ENCODE data around the gene HLF.

The HLF gene

DNA sequence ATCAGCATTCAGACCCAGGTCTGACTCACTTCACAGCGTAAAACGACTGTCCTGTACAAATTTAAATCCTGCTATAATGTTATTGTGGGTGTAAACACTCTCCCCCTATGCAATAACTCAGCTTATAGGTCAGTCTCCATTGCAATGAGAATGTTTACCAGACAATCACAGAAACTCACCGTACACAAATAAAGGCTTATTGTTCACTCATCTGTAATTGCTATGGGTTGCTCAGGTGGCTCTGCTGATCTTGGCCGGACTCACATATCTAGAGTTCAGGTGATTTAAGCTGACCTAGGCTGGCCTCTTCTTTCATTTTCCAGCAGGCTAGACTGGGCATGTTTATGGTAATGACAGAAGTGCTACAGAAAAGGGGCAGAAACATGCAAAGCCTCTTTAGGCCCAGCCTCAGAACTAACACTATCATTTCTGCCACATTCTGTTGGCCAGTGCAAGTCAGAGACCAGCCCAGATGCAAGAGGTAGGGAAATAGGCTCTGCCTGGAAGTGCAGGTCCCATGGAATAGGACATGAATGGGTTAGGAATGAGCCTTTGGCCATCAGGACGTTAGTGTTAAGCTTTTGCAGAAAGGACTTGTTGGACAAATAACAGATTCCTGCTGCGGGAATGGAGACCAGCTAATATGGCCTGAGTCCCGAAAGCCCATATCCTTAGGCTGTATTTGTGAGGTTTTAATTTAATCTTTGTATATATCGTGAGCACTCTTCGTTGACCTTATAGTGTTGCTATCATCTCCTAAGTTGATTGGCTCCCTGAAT is 44.0 kb downstream of the HLF start:
- Histone ChIP-seq H3K27ac (replicated peaks) (no peak overlapping the region), H3K4me3 (replicated peaks; ENCODE audit: insufficient read depth, low read length) (no peak overlapping the region), H3K27me3 (ENCODE audit: insufficient read depth, poor library complexity, severe bottlenecking) (peaks cover 6% of the 10 kb centered on the region)
- DNase-seq (ENCODE audit: low read depth in 1 of 2, low spot score in 1 of 2): no peak
- TF ChIP-seq POLR2AphosphoS5 (IDR thresholded peaks at IDR 0.05; ENCODE audit: low read depth) (no peak), GABPA (IDR thresholded peaks at IDR 0.05; ENCODE audit: low read depth) (no peak), SPI1 (IDR thresholded peaks at IDR 0.05; ENCODE audit: borderline replicate concordance, low read depth) (no peak)
- TF ChIP-seq, protein P1, sequence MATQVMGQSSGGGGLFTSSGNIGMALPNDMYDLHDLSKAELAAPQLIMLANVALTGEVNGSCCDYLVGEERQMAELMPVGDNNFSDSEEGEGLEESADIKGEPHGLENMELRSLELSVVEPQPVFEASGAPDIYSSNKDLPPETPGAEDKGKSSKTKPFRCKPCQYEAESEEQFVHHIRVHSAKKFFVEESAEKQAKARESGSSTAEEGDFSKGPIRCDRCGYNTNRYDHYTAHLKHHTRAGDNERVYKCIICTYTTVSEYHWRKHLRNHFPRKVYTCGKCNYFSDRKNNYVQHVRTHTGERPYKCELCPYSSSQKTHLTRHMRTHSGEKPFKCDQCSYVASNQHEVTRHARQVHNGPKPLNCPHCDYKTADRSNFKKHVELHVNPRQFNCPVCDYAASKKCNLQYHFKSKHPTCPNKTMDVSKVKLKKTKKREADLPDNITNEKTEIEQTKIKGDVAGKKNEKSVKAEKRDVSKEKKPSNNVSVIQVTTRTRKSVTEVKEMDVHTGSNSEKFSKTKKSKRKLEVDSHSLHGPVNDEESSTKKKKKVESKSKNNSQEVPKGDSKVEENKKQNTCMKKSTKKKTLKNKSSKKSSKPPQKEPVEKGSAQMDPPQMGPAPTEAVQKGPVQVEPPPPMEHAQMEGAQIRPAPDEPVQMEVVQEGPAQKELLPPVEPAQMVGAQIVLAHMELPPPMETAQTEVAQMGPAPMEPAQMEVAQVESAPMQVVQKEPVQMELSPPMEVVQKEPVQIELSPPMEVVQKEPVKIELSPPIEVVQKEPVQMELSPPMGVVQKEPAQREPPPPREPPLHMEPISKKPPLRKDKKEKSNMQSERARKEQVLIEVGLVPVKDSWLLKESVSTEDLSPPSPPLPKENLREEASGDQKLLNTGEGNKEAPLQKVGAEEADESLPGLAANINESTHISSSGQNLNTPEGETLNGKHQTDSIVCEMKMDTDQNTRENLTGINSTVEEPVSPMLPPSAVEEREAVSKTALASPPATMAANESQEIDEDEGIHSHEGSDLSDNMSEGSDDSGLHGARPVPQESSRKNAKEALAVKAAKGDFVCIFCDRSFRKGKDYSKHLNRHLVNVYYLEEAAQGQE (IDR thresholded peaks at IDR 0.05; ENCODE audit: insufficient replicate concordance, low read depth): no peak
- TF ChIP-seq, protein P2, sequence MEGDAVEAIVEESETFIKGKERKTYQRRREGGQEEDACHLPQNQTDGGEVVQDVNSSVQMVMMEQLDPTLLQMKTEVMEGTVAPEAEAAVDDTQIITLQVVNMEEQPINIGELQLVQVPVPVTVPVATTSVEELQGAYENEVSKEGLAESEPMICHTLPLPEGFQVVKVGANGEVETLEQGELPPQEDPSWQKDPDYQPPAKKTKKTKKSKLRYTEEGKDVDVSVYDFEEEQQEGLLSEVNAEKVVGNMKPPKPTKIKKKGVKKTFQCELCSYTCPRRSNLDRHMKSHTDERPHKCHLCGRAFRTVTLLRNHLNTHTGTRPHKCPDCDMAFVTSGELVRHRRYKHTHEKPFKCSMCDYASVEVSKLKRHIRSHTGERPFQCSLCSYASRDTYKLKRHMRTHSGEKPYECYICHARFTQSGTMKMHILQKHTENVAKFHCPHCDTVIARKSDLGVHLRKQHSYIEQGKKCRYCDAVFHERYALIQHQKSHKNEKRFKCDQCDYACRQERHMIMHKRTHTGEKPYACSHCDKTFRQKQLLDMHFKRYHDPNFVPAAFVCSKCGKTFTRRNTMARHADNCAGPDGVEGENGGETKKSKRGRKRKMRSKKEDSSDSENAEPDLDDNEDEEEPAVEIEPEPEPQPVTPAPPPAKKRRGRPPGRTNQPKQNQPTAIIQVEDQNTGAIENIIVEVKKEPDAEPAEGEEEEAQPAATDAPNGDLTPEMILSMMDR (IDR thresholded peaks at IDR 0.05; ENCODE audit: insufficient read depth, low read length): no peak

DNA sequence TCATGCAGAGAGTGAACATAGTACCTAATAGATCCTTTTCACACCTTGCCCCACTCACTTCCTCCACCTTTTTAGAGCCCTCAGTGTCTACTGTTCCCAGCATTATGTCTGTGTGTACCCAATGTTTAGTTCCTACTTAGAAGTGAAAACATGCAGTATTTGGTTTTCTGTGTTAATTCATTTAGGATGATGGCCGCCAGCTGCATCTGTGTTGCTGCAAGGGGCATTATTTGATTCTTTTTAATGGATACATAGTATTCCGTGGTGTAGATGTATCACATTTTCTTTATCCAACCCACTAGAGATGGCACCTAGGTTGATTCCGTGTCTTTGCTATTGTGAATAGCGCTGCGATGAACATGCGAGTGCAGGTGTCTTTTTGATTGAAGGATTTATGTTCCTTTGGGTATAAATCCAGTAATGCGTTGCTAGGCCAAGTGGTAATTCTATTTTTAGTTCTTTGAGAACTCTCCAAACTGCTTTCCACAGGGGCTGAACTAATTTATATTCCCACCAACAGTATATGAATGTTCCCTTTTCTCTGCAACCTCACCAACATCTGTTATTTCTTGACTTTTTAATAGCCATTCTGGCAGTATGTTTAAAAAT is 47.1 kb downstream of the HLF start:
- Histone ChIP-seq H3K4me3 (replicated peaks; ENCODE audit: insufficient read depth, low read length) (no peak overlapping the region), H3K27ac (replicated peaks) (no peak overlapping the region), H3K27me3 (ENCODE audit: insufficient read depth, poor library complexity, severe bottlenecking) (peaks cover 6% of the 10 kb centered on the region)
- DNase-seq (ENCODE audit: low read depth in 1 of 2, low spot score in 1 of 2): no peak
- TF ChIP-seq SPI1 (IDR thresholded peaks at IDR 0.05; ENCODE audit: borderline replicate concordance, low read depth): no peak
- no peak for TF ChIP-seq GABPA (IDR thresholded peaks at IDR 0.05; ENCODE audit: low read depth)
- TF ChIP-seq, protein P2 (IDR thresholded peaks at IDR 0.05; ENCODE audit: insufficient read depth, low read length): no peak
- no peak for TF ChIP-seq POLR2AphosphoS5 (IDR thresholded peaks at IDR 0.05; ENCODE audit: low read depth)
- TF ChIP-seq, protein P1 (IDR thresholded peaks at IDR 0.05; ENCODE audit: insufficient replicate concordance, low read depth): no peak

DNA sequence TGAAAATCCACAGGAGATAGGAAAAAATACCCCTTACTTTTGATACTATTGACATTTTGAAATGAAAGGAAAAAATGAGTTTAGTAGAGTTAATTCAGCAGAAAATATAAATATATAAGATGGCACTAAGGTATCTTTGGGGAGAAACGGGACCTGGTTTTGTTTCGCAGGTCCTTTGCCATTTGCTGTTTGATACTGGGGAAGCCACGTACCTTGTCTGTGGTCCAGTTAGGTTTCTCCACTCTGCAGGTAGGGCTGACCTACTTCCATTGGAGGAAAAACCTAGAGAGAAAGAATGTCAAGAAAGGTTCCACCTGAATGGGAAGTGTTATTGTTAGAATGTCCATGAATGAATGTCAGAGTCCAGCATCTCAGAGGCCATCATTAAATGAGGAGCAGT is 48.1 kb downstream of the HLF start:
- no peak for DNase-seq (ENCODE audit: low read depth in 1 of 2, low spot score in 1 of 2)
- Histone ChIP-seq H3K27ac (replicated peaks) (no peak overlapping the region), H3K4me3 (replicated peaks; ENCODE audit: insufficient read depth, low read length) (no peak overlapping the region), H3K27me3 (ENCODE audit: insufficient read depth, poor library complexity, severe bottlenecking) (peaks cover 6% of the 10 kb centered on the region)
- TF ChIP-seq, protein P1 (IDR thresholded peaks at IDR 0.05; ENCODE audit: insufficient replicate concordance, low read depth): no peak
- no peak for TF ChIP-seq GABPA (IDR thresholded peaks at IDR 0.05; ENCODE audit: low read depth)
